CMK (cell line): Measurements from ENCODE around the gene CFAP99.
"Not testable (repeated sequence)": the region's sequence is repeated elsewhere in the genome, so short reads cannot be mapped to it uniquely, and the experiment has no call there.

Experiments used
- DNase-seq: peaks from one replicate; pipeline ENCODE4 v3.0.0-alpha.2; 2010; ENCODE audit warnings: low read depth

Gene CFAP99

DNA sequence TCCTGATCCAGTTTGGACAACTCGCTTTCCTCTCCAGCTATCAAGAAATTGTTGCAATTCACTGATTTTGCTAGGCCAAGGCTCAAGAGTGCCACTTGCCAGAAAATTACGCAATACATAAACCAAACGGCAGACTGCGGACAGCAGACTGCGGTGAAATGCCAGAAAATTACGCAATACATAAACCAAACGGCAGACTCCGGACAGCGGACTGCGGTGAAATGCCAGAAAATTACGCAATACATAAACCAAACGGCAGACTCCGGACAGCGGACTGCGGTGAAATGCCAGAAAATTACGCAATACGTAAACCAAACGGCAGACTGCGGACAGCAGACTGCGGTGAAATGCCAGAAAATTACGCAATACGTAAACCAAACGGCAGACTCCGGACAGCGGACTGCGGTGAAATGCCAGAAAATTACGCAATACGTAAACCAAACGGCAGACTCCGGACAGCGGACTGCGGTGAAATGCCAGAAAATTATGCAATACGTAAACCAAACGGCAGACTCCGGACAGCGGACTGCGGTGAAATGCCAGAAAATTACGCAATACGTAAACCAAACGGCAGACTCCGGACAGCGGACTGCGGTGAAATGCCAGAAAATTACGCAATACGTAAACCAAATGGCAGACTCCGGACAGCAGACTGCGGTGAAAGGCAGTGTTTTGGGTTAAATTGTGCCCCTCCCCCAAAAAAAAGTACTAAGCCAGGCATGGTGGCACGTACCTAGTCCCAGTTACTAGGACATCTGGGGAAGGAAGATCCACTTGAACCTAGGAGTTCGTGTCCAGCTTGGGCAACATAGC, 11.4 kb downstream of the CFAP99 start:
- DNase-seq = not testable (repeated sequence)

DNA sequence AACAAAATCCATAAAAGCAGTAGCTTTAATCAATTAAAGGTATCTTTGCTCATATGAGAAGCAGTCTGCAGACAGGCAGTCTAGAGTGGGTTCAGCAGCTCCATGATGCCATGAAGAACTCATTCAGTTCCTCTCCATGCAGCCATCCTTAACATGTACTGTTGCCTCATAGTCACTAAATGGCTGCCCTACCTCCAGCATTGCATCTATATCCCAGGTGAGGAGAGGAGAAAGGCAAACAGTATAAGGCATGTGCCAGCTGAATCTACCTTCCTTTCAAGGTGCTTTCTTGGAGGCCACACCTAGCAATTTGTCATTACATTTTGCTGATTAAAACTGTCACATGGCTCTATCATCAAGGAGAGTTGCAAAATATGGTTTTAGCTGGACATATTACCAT, 13.2 kb downstream of the CFAP99 start:
- DNase-seq = no peak

DNA sequence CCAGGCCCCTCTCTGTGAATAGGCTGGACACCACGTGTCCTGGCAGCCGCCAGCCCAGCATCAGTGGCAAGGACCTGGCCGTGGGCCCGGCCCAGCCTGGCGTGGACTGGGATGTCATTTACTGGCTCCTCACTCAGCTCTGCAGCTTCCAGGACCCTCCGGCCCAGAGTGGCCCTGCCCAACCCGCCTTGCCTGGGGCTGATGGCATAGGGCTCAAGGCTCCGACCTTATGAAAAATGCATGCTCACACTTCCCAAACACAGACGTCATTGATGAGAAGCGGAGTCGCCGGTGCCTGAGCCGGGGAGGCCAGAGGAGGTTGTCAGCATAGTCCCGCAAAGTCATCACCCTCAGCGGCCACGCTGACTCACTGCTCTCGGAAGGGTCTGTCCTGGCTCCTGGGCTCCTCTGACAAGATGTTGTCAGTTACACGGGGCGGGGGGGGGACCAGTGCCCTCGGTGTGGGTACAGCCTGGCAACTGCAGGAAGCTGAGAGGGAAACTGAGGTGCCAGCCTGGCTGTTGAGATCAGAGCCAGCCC, 14.3 kb downstream of the CFAP99 start:
- no peak for DNase-seq

DNA sequence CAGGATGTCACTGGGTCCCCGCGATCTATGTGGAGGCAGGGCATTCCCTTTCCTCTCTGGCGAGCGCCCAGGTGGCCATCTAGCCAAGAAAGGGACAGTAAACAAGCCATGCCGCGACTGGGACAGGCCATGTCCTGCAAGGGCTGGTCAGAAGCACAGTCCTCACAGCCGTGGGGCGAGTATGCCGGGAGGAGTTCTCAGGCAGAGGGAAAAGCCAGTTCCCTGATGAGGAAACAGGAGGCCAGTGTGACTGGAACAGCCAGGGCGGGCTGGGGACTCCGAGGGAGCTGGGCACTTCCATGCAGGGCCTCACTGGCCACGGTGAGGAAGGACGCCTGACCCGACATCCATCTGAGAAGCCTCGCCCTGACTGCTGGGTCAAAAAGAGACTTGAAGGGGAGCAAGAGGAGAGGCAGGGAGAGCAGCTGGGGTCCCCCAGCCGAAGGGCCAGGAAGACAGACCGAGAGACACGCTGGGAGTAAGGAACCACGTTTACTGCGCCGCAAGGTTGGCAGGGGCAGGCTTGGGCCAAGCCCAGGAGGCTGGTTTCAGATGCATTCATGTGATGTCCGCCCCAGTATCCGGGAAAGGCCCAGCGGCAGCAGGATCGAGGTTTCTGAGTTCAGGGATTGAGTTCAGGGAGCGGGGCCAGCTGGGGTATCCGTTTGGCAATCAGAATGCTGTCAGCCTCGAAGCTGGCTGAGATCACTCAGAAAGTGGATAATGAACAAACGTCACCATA, 15.0 kb downstream of the CFAP99 start:
- no peak for DNase-seq

GRCh38 chr4:2434420-2434819, 15.7 kb downstream of the CFAP99 start:
- no peak for DNase-seq

DNA sequence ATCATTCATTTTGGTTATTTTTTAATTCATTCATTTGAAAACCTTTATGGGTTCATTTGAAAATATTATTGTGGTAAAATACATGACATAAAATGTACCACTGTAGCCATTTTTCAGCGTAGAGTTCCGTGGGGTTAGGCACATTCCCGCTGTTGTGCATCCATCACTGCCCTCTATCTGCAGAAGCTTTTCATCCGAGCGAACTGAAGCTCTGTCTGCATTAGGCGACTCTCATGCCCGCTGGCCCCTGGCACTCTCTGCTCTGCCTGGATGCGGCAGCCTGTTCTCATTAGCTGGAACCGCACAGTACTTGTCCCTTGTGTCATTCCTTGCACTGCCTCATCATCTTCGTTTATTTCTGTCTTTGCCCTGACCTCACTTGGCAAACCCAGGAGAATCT, 17.5 kb downstream of the CFAP99 start:
- DNase-seq = no peak

- no peak for DNase-seq
Measured at GRCh38 chr4:2436761-2437474, 18.2 kb downstream of the CFAP99 start.

DNA sequence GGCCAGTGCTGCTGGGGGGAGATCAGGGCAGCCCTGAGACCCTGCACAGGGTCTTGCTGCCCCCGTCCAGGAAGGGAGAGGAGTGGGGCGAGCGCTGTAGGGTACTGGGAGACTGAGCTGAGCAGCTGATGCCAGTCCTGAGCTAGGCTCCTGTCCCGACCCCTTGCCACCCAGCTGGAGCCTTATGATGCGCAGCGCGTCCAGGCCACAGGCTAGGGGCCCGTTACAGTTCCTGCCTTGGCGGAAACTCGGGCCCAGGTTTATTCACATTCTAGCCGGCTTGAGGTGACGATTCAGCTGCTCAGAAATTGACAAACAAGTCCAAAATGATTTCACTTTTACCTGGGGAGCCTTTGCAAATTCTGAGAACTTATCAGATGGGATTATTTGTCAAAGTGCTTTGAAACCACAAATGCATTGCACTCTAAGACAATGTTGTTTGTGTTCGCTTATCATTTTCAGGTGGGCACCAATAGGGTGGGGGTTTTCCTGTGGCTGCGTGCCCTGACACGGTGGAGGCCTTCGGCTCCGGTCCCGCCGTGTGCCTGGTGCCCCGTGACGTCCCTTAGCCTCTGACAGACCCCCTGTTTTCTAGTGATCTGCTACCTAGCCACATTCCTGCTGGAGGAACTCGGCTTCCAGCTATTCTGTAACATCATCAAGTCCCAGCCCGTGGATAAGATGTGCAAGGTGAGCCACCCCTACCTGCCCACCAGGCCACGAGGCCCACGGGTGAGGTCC, 18.9 kb downstream of the CFAP99 start:
- no peak for DNase-seq

DNA sequence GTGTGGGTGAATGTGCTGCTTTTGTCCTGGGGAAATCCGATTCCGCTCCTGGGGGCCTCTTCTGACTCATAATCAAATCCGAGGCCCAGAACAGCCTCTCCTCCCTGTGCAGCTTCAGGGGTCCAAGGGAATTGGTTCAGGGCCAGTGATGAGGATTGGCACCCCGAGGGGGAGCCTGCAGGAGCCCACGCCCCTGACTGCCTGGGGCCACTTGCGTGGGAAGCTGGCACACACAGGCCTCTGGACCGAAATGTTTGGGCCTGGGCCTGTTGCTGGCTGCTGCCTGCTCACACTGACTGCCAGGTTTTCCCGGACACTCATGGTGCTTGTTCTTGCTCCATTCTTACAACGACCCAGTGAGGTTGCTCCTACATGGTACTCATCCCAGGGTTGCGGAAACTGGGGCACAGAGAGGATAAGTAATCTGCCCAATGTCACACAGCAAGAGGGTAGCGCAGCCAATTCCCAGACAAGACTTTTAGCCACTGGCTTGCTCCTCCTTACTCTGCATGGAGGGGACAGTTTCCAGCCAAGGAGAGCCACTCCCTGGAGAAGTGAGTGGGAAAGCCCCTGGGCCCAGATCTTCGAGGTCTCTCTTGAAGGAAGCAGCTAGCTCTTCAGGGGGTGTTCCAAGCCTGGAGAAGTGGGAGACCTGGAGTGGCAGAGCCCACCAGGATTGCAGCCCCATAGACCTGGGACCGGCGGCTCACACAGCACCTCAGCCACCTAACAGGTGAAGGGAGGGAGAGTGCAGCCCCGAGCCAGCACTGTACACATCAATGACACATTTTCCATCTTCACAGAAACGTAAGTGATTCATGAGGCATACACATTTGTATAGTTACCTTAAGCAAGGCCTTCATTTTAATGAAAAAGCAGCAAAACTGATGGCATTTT, 20.3 kb downstream of the CFAP99 start:
- DNase-seq = no peak

DNA sequence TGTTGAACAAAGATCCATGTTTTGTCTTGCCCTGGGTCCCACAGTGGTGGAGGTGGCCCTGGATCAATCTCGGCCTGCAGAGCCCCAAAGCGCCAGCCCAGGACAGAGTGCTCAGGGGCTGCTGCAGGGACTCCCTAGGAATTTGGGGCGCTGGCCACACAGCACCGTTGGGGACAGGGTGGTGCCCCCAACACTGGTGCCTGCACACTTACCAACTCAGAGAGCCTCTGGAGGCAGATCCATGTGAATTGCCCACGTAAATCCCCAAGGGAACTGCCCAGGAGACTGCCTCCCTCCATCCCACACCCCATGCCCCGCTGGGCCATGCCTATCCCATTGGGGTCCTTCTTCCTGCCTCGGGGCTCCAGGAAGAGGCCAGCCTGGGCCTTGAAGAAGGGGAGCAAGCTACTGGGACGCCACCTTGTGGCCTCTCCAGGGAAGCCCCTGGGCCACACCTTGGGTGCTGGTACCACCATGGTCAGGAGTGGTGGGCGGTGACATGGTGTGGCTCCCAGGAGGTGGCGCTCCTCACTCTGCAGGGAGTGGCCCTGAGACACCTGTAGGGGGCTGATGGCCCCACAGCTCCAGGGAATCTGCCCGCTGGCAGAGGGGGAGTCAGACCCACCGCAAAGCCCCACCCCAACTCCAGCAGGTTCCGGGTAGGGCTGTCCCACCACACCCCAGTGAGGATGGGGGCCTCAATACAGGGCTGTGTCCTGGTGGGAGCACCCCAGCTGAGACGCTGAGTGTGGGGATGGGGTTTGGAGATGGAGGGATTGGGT, 22.8 kb downstream of the CFAP99 start:
- DNase-seq = peak; percentile 48

- DNase-seq = no peak
Measured at GRCh38 chr4:2442175-2442993, 23.6 kb downstream of the CFAP99 start.

DNA sequence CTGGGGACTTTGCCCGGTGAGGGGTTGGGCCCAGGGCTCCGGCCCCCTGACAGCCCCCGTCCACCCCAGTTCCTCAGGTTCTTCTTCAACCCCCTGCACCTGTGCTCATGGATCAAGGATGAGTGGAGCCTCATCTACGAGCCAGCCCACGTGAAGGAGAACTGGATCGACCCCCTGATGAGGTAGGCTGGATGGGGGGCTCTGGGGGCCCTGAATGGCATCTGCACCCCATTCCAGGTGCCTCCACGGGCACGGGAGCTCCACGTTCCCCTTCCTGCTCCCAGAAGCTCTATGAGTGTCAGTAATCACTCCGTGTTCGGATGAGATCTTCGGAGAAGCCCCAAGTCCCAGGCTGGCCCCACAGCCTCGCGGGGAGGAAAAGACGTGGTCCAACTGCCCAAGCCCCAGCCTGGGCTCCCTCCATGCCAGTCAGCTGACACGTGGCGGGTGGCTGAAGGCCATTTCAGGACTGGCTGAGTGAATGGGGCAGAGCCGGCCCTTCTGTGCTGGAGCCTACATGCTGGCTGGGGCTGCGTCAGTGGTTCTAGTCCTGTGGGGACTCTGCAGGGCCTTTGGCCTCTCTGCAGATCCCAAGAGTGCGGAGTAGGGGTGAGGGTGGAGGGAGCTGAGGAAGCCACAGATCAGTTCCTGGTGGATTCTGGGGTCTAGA, 24.4 kb downstream of the CFAP99 start:
- peak; percentile 21 for DNase-seq

- peak; percentile 77 for DNase-seq
Measured at GRCh38 chr4:2443956-2444740, 25.4 kb downstream of the CFAP99 start.

GRCh38 chr4:2445130-2445529, 26.4 kb downstream of the CFAP99 start:
- no peak for DNase-seq

- no peak for DNase-seq
Measured at GRCh38 chr4:2445571-2445970, 26.8 kb downstream of the CFAP99 start.

GRCh38 chr4:2446656-2447564, 28.2 kb downstream of the CFAP99 start:
- no peak for DNase-seq

DNA sequence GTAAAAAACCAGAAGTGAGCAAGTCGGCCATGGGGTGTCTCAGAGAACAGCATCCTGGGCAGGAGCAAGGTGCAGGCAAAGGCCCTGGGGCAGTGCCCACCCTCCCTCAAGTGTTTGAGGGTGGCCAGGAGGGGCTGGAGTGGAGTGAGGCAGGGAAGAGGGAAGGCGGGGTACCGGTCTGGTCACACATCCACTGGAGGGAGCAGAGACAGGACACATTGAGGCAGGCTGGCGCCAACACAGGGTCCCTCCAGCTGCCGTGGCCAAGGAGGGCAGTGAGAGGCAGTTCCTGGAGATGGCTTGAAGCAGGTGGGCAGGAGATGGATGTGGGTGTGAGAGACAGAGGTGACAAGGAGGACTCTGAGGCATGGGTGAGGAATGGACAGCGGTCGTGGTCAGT, 29.8 kb downstream of the CFAP99 start:
- no peak for DNase-seq
